ENCODE data around the gene POLR3B. TPM values are rescaled to one million over a fixed set of nuclear protein-coding genes. Genes with fewer than 3 reads are reported as not detected.

The POLR3B gene
- total RNA-seq, 1 donor from 2014 or later: 11.8 TPM

- Mint-ChIP-seq H3K4me1 (ENCODE audit: low read depth) (peaks cover 10% of the 10 kb centered on the region), H3K9me3 (ENCODE audit: low read depth) (no peaks in the 10 kb centered on the region), H3K36me3 (ENCODE audit: insufficient read depth) (peaks cover 3% of the 10 kb centered on the region), H3K4me3 (ENCODE audit: low read depth) (no peak overlapping the region), H3K27me3 (no peaks in the 10 kb centered on the region), H3K27ac (peak overlapping the region; percentile 4)
- TF ChIP-seq CTCF (IDR thresholded peaks at IDR 0.05; ENCODE audit: unreplicated experiment): no peak
- no peak for DNase-seq (ENCODE audit: low spot score, unreplicated experiment)
Observed at GRCh38 chr12:106446419-106447092, 89.0 kb downstream of the POLR3B start.

DNA sequence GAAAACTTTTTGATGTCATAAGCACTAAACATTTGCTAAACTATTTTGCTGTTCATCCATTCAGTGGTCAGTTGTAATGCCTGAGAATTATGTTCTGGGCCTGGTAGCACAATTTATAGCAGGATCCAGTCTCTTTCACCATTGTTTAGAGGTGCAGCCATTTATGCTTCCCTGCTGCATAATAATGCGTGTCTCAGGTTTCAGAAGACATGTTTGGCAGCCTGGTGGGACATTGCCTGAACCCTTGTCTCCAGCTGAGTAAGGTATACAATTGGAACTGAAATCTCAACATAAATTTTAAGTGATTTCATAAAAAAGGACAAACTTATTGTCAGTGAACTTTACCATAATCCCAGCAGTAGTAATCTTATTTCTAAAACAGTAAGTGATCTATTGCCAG, 94.8 kb downstream of the POLR3B start:
- peaks cover 8% of the 10 kb centered on the region for H3K36me3 Mint-ChIP-seq (ENCODE audit: insufficient read depth)
- H3K27ac Mint-ChIP-seq: no peak overlapping the region
- no peak for TF ChIP-seq CTCF (IDR thresholded peaks at IDR 0.05; ENCODE audit: unreplicated experiment)
- no peaks in the 10 kb centered on the region for H3K9me3 Mint-ChIP-seq (ENCODE audit: low read depth)
- no peaks in the 10 kb centered on the region for H3K4me1 Mint-ChIP-seq (ENCODE audit: low read depth)
- DNase-seq (ENCODE audit: low spot score, unreplicated experiment): no peak
- H3K27me3 Mint-ChIP-seq: no peaks in the 10 kb centered on the region
- H3K4me3 Mint-ChIP-seq (ENCODE audit: low read depth): no peak overlapping the region

- TF ChIP-seq CTCF (IDR thresholded peaks at IDR 0.05; ENCODE audit: unreplicated experiment): no peak
- peaks cover 5% of the 10 kb centered on the region for H3K36me3 Mint-ChIP-seq (ENCODE audit: insufficient read depth)
Observed at GRCh38 chr12:106455111-106455510, 97.6 kb downstream of the POLR3B start.

GRCh38 chr12:106459124-106459523, 101.6 kb downstream of the POLR3B start:
- Mint-ChIP-seq H3K4me1 (ENCODE audit: low read depth) (no peaks in the 10 kb centered on the region), H3K9me3 (ENCODE audit: low read depth) (no peaks in the 10 kb centered on the region), H3K27ac (no peak overlapping the region), H3K4me3 (ENCODE audit: low read depth) (no peak overlapping the region), H3K36me3 (ENCODE audit: insufficient read depth) (peaks cover 10% of the 10 kb centered on the region), H3K27me3 (no peaks in the 10 kb centered on the region)
- DNase-seq (ENCODE audit: low spot score, unreplicated experiment): no peak
- no peak for TF ChIP-seq CTCF (IDR thresholded peaks at IDR 0.05; ENCODE audit: unreplicated experiment)

More at GRCh38 chr12:106455111-106455510, 97.6 kb downstream of the POLR3B start:
- no peak overlapping the region for H3K4me3 Mint-ChIP-seq (ENCODE audit: low read depth)
- H3K9me3 Mint-ChIP-seq (ENCODE audit: low read depth): no peaks in the 10 kb centered on the region
- no peaks in the 10 kb centered on the region for H3K27me3 Mint-ChIP-seq
- no peak overlapping the region for H3K27ac Mint-ChIP-seq
- DNase-seq (ENCODE audit: low spot score, unreplicated experiment): no peak
- no peaks in the 10 kb centered on the region for H3K4me1 Mint-ChIP-seq (ENCODE audit: low read depth)

- Mint-ChIP-seq H3K4me3 (ENCODE audit: low read depth) (no peak overlapping the region), H3K36me3 (ENCODE audit: insufficient read depth) (peaks cover 12% of the 10 kb centered on the region), H3K4me1 (ENCODE audit: low read depth) (no peaks in the 10 kb centered on the region), H3K27ac (no peak overlapping the region), H3K9me3 (ENCODE audit: low read depth) (no peaks in the 10 kb centered on the region), H3K27me3 (no peaks in the 10 kb centered on the region)
- no peak for DNase-seq (ENCODE audit: low spot score, unreplicated experiment)
- no peak for TF ChIP-seq CTCF (IDR thresholded peaks at IDR 0.05; ENCODE audit: unreplicated experiment)
Observed at GRCh38 chr12:106459534-106459933, 102.0 kb downstream of the POLR3B start.
